HepG2 (cell line): ENCODE data around the gene PIKFYVE. TPM values are rescaled to one million over a fixed set of nuclear protein-coding genes. Genes with fewer than 3 reads are reported as not detected.
A peak's percentile ranks its signal among the peaks of the same experiment; 100 is the strongest.

Source experiments
- AKAP8 ChIP-seq: sonication (generic); formaldehyde crosslinking; IDR thresholded peaks from 2 replicates; pipeline ENCODE4 v1.5.1; 2020; ENCODE audit warnings: mild to moderate bottlenecking, missing genetic modification reagents
- ARID3A ChIP-seq: IDR thresholded peaks from 2 replicates; pipeline ENCODE4 v1.6.1; 2012; ENCODE audit warnings: low read depth, low read length, improper control_type of control experiment
- BATF2 ChIP-seq: sonication (generic); formaldehyde crosslinking; IDR thresholded peaks from 2 replicates; pipeline ENCODE4 v1.8.0; 2022; ENCODE audit warnings: mild to moderate bottlenecking, missing genetic modification reagents, moderate library complexity
- CEBPG ChIP-seq: IDR thresholded peaks from 2 replicates; pipeline ENCODE4 v1.6.1; 2016
- FOXK1 ChIP-seq: sonication (generic); formaldehyde crosslinking; IDR thresholded peaks from 2 replicates; pipeline ENCODE4 v1.4.0; 2020; ENCODE audit warnings: low read depth, missing genetic modification reagents, borderline replicate concordance
- GABPB1 ChIP-seq: IDR thresholded peaks from 2 replicates; pipeline ENCODE4 v1.6.1; 2016; ENCODE audit warnings: mild to moderate bottlenecking, missing genetic modification reagents, moderate library complexity, missing compliant biosample characterization
- GATA4 ChIP-seq: sonication (generic); IDR thresholded peaks from 2 replicates; pipeline ENCODE4 v1.6.1; 2016; ENCODE audit warnings: antibody characterized with exemption, low read depth, borderline replicate concordance
- GTF3A ChIP-seq: sonication (generic); formaldehyde crosslinking; conservative IDR thresholded peaks from 2 replicates; pipeline ENCODE4 v1.4.0; 2020; ENCODE audit warnings: mild to moderate bottlenecking, missing genetic modification reagents
- MAZ ChIP-seq, 2 experiments: sonication (generic) in 1 of 2; formaldehyde crosslinking in 1 of 2; IDR thresholded peaks; 2 replicates each; pipeline versions ENCODE4 v1.5.0 to v1.6.1; 2012 to 2020; ENCODE audit warnings: low read depth in 2 of 2, mild to moderate bottlenecking in 2 of 2, borderline replicate concordance in 1 of 2, improper control_type of control experiment in 1 of 2, low read length in 1 of 2, missing genetic modification reagents in 1 of 2, moderate library complexity in 1 of 2
- MED1 ChIP-seq: sonication (generic); formaldehyde crosslinking; IDR thresholded peaks from 2 replicates; pipeline ENCODE4 v1.4.0; 2020; ENCODE audit warnings: missing genetic modification reagents
- MEIS1 ChIP-seq: sonication (generic); formaldehyde crosslinking; IDR thresholded peaks from 2 replicates; pipeline ENCODE4 v1.9.0; 2021; ENCODE audit warnings: mild to moderate bottlenecking, missing genetic modification reagents, moderate library complexity, borderline replicate concordance
- NR3C1 ChIP-seq: sonication (generic); formaldehyde crosslinking; IDR thresholded peaks from 2 replicates; pipeline ENCODE4 v1.4.0; 2020; ENCODE audit warnings: missing genetic modification reagents
- POLR2G ChIP-seq: fragments of 200-400 bp; formaldehyde crosslinking; IDR thresholded peaks from 2 replicates; pipeline ENCODE4 v1.6.1; 2018; ENCODE audit warnings: mild to moderate bottlenecking, low read depth, low read length, moderate library complexity
- RXRB ChIP-seq: IDR thresholded peaks from 2 replicates; pipeline ENCODE4 v1.6.1; 2016; ENCODE audit warnings: borderline replicate concordance, missing genetic modification reagents, missing compliant biosample characterization
- SMAD9 ChIP-seq: sonication (generic); formaldehyde crosslinking; IDR thresholded peaks from 2 replicates; pipeline ENCODE4 v1.5.1; 2020; ENCODE audit warnings: mild to moderate bottlenecking, missing genetic modification reagents
- TOPORS ChIP-seq: sonication (generic); formaldehyde crosslinking; IDR thresholded peaks from 2 replicates; pipeline ENCODE4 v1.8.0; 2023; ENCODE audit warnings: mild to moderate bottlenecking, missing genetic modification reagents
- TSC22D2 ChIP-seq: sonication (generic); formaldehyde crosslinking; IDR thresholded peaks from 2 replicates; pipeline ENCODE4 v1.5.1; 2020; ENCODE audit warnings: missing genetic modification reagents, mild to moderate bottlenecking, borderline replicate concordance
- ZBTB20 ChIP-seq: sonication (generic); formaldehyde crosslinking; IDR thresholded peaks from 2 replicates; pipeline ENCODE4 v1.8.1; 2023; ENCODE audit warnings: missing genetic modification reagents, low read depth, mild to moderate bottlenecking, borderline replicate concordance
- ZBTB42 ChIP-seq: sonication (generic); formaldehyde crosslinking; IDR thresholded peaks from 2 replicates; pipeline ENCODE4 v1.5.0; 2020; ENCODE audit warnings: mild to moderate bottlenecking, missing genetic modification reagents
- ZNF207 ChIP-seq: fragments of 450-650 bp; IDR thresholded peaks from 2 replicates; pipeline ENCODE4 v1.6.1; 2016; ENCODE audit warnings: antibody characterized with exemption, borderline replicate concordance
- ZNF24 ChIP-seq: fragments of 450-650 bp; IDR thresholded peaks from 2 replicates; pipeline ENCODE4 v1.6.1; 2017; ENCODE audit warnings: antibody characterized with exemption, mild to moderate bottlenecking
- ZNF382 ChIP-seq: sonication (generic); formaldehyde crosslinking; IDR thresholded peaks from 2 replicates; pipeline ENCODE4 v1.5.0; 2020; ENCODE audit warnings: missing genetic modification reagents, mild to moderate bottlenecking, borderline replicate concordance
- ZNF430 ChIP-seq: sonication (generic); formaldehyde crosslinking; IDR thresholded peaks from 2 replicates; pipeline ENCODE4 v1.9.0; 2021; ENCODE audit warnings: mild to moderate bottlenecking, missing genetic modification reagents
- ZNF567 ChIP-seq: sonication (generic); formaldehyde crosslinking; IDR thresholded peaks from 2 replicates; pipeline ENCODE4 v1.8.1; 2023; ENCODE audit warnings: mild to moderate bottlenecking, missing genetic modification reagents, borderline replicate concordance
- ZNF75D ChIP-seq: sonication (generic); formaldehyde crosslinking; IDR thresholded peaks from 2 replicates; pipeline ENCODE4 v1.8.1; 2023; ENCODE audit warnings: missing genetic modification reagents, mild to moderate bottlenecking, borderline replicate concordance
- ZSCAN29 ChIP-seq: sonication (generic); formaldehyde crosslinking; conservative IDR thresholded peaks from 2 replicates; pipeline ENCODE4 v1.4.0; 2020; ENCODE audit warnings: mild to moderate bottlenecking, missing genetic modification reagents
- polyA plus RNA-seq, 8 experiments: library from polyadenylated mRNA; depleted of rRNA in 3 of 8; stranded (reverse) in 7 of 8; unstranded in 1 of 8; fragments of >200 nt; fragmentation: Illumina TruSeq in 4 of 8; extraction: Trizol in 4 of 8; gene quantifications; 2 replicates each; pipeline versions ENCODE4 v1.2.1 to v1.2.3, GENCODE V29; 2011 to 2016; ENCODE audit warnings: low read depth in 4 of 8, missing spikeins in 1 of 8, mixed read lengths in 1 of 8; ENCODE audit not compliant: insufficient read depth in 1 of 8
- total RNA-seq, 5 experiments: library from RNA; depleted of rRNA; stranded (reverse); fragments of >200 nt; fragmentation: Illumina TruSeq; extraction: Trizol; gene quantifications; 2 replicates each; pipeline ENCODE4 v1.2.3, GENCODE V29; 2016; ENCODE audit warnings: low read depth in 1 of 5

PIKFYVE gene
- total and polyA plus RNA-seq, 2 of the 13 experiments (the other 11 are each of a cell fraction or from before 2014, with no cell fraction given), result 20.2 to 21.7 TPM

- TF ChIP-seq GATA4, result no peak
- peak; percentile 86; the same call in 1 of the 2 replicates for TF ChIP-seq TOPORS (CRISPR knock-in tag)
- no peak for TF ChIP-seq ZNF24
- TF ChIP-seq SMAD9 (CRISPR knock-in tag), result no peak
- peak; percentile 96 for TF ChIP-seq GTF3A (CRISPR knock-in tag)
- TF ChIP-seq MEIS1 (CRISPR knock-in tag), result peak; percentile 86; the same call in 1 of the 2 replicates
- peak; percentile 97 for TF ChIP-seq GABPB1 (CRISPR knock-in tag)
- TF ChIP-seq ZNF382 (CRISPR knock-in tag), result no peak
- TF ChIP-seq MED1 (CRISPR knock-in tag), result peak; percentile 95
- peak; percentile 98 for TF ChIP-seq ZNF567 (CRISPR knock-in tag)
- TF ChIP-seq ZBTB20 (CRISPR knock-in tag), result peak; percentile 94
- TF ChIP-seq FOXK1 (CRISPR knock-in tag), result peak; percentile 90; the same call in 1 of the 2 replicates
- TF ChIP-seq AKAP8 (CRISPR knock-in tag), result peak; percentile 74; the same call in 1 of the 2 replicates
- TF ChIP-seq ZBTB42 (CRISPR knock-in tag), result peak; percentile 24; the same call in 1 of the 2 replicates
- TF ChIP-seq MAZ (IDR thresholded peaks at IDR 0.05; ENCODE audit: borderline replicate concordance, low read depth, low read length), result peak; percentile 71; the same call in 1 of the 2 replicates
- TF ChIP-seq MAZ (CRISPR knock-in tag; IDR thresholded peaks at IDR 0.05; ENCODE audit: low read depth), result peak; percentile 96
- TF ChIP-seq ZNF75D, result no peak
- no peak; the same call in 1 of the 2 replicates for TF ChIP-seq TSC22D2 (CRISPR knock-in tag)
- peak; percentile 38; the same call in 1 of the 2 replicates for TF ChIP-seq BATF2 (CRISPR knock-in tag)
- TF ChIP-seq ZNF207, result no peak
- no peak for TF ChIP-seq NR3C1 (CRISPR knock-in tag)
- TF ChIP-seq CEBPG (CRISPR knock-in tag), result 0 out of 2 replicates have a peak, but pooled peaks have one; percentile 15
- TF ChIP-seq RXRB, result peak; percentile 85
- TF ChIP-seq ZSCAN29 (CRISPR knock-in tag), result peak; percentile 79
- peak; percentile 81 for TF ChIP-seq ARID3A
- peak; percentile 93; the same call in 1 of the 2 replicates for TF ChIP-seq ZNF430 (CRISPR knock-in tag)
- peak; percentile 90 for TF ChIP-seq POLR2G
These were observed at the start of gene PIKFYVE (continued) for GRCh38 chr2:208265801-208266552.
